Hepatic stellate cell (primary cell): ENCODE data around the gene BACH1.

Source experiments
- DNase-seq: peaks from one replicate; pipeline ENCODE4 v3.0.0; 2011; ENCODE audit warnings: low spot score

Gene BACH1

DNA sequence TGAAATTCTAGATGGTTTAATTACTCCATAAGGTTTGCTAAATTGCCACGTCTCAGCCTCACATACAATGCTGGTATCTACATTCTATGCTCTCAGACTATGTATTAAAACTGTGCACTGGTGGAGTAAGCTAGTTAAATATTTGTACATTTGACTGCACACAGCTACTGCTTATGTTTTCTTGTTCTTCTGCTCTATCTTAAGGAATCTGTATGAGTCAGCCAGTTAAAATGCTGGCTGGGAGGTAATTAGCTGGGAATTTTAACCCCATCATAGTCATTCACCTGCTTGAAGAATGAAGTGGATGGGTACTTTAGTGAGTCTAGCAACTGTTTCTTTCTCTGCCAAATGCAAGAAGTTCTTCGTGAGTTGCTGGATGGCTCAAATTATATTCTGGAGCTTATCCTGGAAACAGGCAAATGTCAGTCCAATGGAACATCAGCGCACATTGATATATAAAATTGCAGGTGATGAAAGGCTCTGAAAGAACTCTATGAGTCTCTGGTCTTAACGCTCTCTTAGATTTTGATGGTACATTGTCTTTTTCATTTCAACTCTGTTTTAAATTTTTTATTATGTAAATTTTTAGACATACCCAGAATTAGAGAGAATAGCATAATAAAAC, 83.4 kb downstream of the BACH1 start:
- peak; percentile 20 for DNase-seq

DNA sequence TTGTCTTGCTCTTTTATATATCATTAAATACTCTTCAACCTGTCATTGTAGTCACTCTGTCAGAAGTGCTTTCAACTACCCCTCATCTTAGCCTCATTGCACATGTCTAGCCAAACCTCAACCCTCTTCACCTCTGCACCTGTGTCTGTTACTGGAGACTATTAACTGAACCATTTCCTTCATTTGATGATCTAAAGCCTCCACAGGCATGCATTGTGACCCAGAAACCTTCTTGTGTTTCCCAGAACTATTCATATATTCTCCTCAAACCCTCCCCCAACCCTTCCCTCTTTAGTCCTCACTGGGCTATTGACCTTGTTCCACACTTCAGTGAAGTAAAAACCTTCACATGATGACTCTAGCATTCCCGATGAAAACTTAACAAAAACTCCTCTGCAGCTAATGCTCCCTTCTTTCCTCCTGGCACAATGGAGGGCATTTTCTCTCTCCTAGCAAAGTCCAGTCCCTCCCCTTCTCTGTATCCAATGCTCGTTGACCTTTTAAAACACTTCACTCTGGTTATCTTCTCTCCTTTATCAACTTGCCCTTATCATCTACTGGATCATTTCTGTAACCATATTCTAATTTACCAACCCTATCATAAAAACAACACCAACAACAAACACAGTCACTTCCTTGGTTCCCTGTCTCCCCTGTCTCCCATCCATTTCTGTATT, 86.1 kb downstream of the BACH1 start:
- DNase-seq: no peak

DNA sequence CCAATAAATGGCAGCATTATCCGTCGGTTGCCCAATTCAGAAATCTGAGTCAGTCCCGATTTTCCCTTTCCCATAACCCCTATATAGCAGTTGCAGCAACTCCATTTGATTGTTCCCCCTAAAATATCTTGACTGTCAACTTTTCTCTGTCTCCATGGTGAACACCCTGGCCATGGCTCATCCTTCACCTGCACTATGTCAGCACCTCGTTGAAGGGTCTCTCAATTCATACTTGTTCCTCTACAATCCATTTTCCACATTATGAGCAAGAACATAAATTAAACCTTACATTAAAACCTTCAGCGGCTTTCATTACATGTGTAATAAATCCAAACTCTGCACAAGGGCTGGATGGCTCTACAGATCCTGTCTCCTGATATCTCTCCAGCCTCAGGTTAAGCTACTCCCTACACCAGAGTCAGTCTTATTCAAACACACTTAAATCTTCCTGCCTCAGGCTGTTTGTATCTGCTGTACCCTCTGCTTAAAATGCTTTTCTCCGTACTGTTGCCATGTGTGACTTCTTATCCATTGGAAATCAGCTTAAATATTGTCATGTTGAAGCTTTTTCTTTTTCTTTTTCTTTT, 87.3 kb downstream of the BACH1 start:
- DNase-seq: no peak

DNA sequence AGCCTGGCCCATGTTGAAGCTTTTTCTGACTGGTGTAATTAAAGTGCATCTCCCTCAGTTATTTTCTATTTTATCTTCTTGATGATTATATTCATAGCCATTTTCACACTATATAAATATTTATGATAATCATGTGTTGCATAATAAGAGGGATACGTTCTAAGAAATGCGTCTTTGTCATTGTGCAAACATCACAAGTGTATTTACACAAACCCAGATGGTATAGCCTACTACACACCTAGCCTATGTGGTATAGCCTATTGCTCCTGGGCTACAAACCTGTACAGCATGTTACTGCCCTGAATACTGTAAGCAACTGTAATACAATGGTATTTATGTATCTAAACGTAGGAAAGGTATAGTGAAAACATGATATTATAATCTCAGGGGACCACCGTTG, 88.1 kb downstream of the BACH1 start:
- no peak for DNase-seq

DNA sequence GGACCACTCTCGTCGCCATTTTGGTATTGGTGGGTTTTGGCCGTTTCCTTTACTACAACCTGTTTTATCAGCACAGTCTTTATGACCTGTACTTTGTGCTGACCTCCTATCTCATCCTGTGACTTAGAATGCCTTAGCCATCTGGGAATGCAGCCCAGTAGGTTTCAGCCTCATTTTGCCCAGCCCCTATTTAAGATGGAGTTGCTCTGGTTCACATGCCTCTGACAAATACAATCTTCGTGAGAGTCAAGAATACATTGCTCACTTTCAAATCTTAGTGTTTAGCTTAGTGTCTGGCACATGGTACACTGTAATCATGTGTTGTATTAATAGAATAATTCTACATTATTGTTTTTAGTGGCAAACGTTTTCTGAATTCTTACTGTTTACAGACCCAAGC, 88.9 kb downstream of the BACH1 start:
- DNase-seq: no peak

DNA sequence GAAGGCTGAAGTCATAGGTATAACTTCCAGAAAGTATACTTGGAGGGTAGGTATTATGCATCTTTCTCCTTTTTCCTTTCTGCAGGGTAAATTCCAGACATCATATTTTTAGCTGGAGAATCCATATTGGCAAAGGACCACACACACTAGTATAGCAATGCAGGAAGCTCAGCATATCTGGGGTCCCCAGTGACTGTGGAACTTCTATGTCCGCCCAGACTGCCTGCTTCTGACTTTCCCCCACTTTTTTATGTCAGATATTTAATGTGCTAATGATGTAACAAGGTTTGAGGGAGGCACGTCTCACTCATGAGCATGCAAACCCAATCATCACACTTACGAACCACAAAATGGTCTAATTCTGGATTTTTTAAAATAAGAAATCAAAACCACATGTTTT, 90.4 kb downstream of the BACH1 start:
- DNase-seq: no peak

DNA sequence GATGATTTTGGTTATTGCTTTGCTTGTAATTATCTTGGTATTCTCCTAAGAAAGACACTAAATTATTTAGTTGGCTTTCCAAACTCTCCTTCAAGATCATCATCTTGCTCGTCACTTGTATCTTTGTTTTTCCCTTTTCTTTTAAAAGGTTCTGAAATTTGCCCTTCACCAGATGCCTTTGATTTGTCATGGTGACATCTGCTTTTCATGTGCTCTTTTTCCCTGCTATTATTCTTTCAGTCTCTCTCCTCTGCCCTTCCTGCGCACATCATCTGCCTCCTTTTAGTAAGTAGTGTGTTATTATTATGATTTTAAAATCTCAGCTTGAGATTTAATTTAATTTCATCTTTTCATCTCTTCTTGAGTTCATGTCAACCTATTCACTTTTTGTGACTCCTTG, 92.1 kb downstream of the BACH1 start:
- no peak for DNase-seq

DNA sequence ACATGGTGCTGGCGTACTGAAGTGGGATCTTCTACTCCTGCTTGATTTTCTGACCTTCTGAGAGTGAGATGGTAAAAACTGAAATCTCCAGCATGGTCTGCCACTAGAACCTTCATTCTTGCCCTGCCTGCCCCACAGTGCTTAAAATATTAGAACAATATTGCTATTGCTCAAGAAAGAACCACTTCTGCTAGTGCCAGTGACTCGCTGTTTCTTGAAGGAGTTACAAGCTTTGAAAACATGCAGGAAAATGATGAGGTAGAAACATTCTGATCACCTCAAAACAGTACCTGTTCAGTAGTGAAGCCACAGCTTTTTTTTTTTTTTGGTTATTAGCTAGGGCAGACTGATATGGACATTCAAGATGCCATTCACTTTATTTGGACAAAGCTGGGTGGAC, 95.3 kb downstream of the BACH1 start:
- no peak for DNase-seq
